ENCODE data around the gene ANKRD55.
"Not testable (repeated sequence)": the region's sequence is repeated elsewhere in the genome, so short reads cannot be mapped to it uniquely, and the experiment has no call there.

Gene ANKRD55

DNA sequence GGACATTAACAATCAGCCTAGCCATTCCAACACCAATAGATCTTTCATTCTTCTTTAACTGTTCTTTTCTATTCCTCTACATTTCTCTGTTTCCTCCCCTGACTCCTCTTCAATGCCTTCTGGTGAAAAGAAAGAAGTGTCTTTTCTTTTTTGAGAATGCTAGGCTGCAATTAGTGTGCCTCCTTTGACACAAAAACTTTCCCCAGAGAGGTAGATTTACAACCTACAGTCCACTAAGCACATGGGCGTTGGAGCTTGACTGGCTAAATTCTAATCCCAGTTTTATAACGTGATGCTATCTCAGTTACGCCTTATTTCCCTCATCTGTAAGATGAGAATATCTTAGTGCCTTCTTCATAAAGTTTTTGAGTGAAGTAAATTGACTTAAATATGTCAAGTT, 16.9 kb upstream of the ANKRD55 start:
- no peak overlapping the region for H3K4me2 ChIP-seq (ENCODE audit: low read depth, low read length)
- no peak overlapping the region for H2AFZ ChIP-seq (ENCODE audit: low read length)
- no peaks in the 10 kb centered on the region for H3K9me2 ChIP-seq (replicated peaks; ENCODE audit: insufficient read depth, low read length)
- H4K20me1 ChIP-seq (ENCODE audit: insufficient read depth, low read length): no peaks in the 10 kb centered on the region
- H3K36me3 ChIP-seq (replicated peaks; ENCODE audit: insufficient read depth, low read length): no peaks in the 10 kb centered on the region
- no peak for DNase-seq
- no peaks in the 10 kb centered on the region for H3F3A ChIP-seq (ENCODE audit: insufficient read depth, low read length)
- no peaks in the 10 kb centered on the region for H3K4me1 ChIP-seq (ENCODE audit: low read length)
- no peaks in the 10 kb centered on the region for H3K9me3 ChIP-seq (replicated peaks; ENCODE audit: insufficient read depth, low read length)
- no peak overlapping the region for H3K27ac ChIP-seq (ENCODE audit: low read length)
- H3K79me2 ChIP-seq (ENCODE audit: low read length): no peaks in the 10 kb centered on the region
- TF ChIP-seq CTCF (IDR thresholded peaks at IDR 0.05; ENCODE audit: low read length) (no peak), EZH2 (optimal IDR thresholded peaks at IDR 0.05; ENCODE audit: low read depth, low read length) (no peak), EZH2phosphoT487 (IDR thresholded peaks at IDR 0.05; ENCODE audit: low read length) (no peak)
- H3K27me3 ChIP-seq (replicated peaks; ENCODE audit: insufficient read depth, low read length): no peaks in the 10 kb centered on the region
- H3K9ac ChIP-seq (ENCODE audit: low read length): no peak overlapping the region
- H3K4me3 ChIP-seq (ENCODE audit: low read length): no peak overlapping the region

DNA sequence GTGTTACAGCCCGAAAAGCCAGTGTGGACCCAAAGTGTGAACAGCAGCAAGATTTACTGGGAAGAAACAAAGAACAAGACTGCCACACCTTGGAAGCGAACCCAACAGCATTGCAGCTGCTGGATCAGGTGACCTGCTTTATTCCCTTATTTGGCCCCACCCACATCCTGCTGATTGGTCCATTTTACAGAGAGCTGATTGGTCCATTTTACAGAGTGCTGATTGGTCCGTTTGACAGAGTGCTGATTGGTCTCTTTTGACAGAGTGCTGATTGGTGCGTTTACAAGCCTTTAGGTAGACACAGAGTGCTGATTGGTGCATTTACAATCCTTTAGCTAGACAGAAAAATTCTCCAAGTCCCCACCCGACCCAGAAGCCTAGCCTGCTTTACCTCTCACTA, 16.0 kb upstream of the ANKRD55 start:
- H3K4me2 ChIP-seq (ENCODE audit: low read depth, low read length); H3K27me3 ChIP-seq (replicated peaks; ENCODE audit: insufficient read depth, low read length); H3K9me2 ChIP-seq (replicated peaks; ENCODE audit: insufficient read depth, low read length); H2AFZ ChIP-seq (ENCODE audit: low read length); H3K4me1 ChIP-seq (ENCODE audit: low read length); H3K79me2 ChIP-seq (ENCODE audit: low read length); DNase-seq; H3F3A ChIP-seq (ENCODE audit: insufficient read depth, low read length); H3K4me3 ChIP-seq (ENCODE audit: low read length); H3K9ac ChIP-seq (ENCODE audit: low read length); H3K27ac ChIP-seq (ENCODE audit: low read length); H4K20me1 ChIP-seq (ENCODE audit: insufficient read depth, low read length); H3K36me3 ChIP-seq (replicated peaks; ENCODE audit: insufficient read depth, low read length); H3K9me3 ChIP-seq (replicated peaks; ENCODE audit: insufficient read depth, low read length): not testable (repeated sequence)

DNA sequence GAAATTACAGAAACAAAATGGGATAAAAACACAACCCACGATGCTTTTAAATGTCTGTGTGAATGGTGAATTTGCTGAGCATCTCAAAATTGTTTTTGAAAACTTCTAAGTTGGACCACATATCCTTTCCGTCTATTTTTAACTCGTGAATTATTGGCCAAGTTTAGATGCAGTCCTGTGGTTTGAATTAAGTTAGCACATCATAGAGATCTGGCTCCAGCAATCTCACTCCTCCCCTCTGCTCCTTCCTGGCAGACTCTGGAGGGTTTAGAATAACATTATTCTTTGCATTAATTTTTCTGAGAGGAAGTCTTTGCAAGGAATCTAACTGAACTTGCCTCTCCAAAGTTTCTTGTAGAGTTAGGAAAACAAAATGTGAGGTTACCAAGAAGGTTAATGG, 14.5 kb upstream of the ANKRD55 start:
- no peaks in the 10 kb centered on the region for H3K27me3 ChIP-seq (replicated peaks; ENCODE audit: insufficient read depth, low read length)
- H3K36me3 ChIP-seq (replicated peaks; ENCODE audit: insufficient read depth, low read length): no peaks in the 10 kb centered on the region
- TF ChIP-seq CTCF (IDR thresholded peaks at IDR 0.05; ENCODE audit: low read length) (no peak), EZH2 (optimal IDR thresholded peaks at IDR 0.05; ENCODE audit: low read depth, low read length) (no peak), EZH2phosphoT487 (IDR thresholded peaks at IDR 0.05; ENCODE audit: low read length) (no peak)
- no peak overlapping the region for H3K9ac ChIP-seq (ENCODE audit: low read length)
- no peaks in the 10 kb centered on the region for H3K4me1 ChIP-seq (ENCODE audit: low read length)
- H3K27ac ChIP-seq (ENCODE audit: low read length): no peak overlapping the region
- no peaks in the 10 kb centered on the region for H3K9me2 ChIP-seq (replicated peaks; ENCODE audit: insufficient read depth, low read length)
- no peaks in the 10 kb centered on the region for H4K20me1 ChIP-seq (ENCODE audit: insufficient read depth, low read length)
- H2AFZ ChIP-seq (ENCODE audit: low read length): no peak overlapping the region
- H3F3A ChIP-seq (ENCODE audit: insufficient read depth, low read length): no peaks in the 10 kb centered on the region
- no peaks in the 10 kb centered on the region for H3K9me3 ChIP-seq (replicated peaks; ENCODE audit: insufficient read depth, low read length)
- H3K79me2 ChIP-seq (ENCODE audit: low read length): no peaks in the 10 kb centered on the region
- H3K4me3 ChIP-seq (ENCODE audit: low read length): no peak overlapping the region
- H3K4me2 ChIP-seq (ENCODE audit: low read depth, low read length): no peak overlapping the region
- no peak for DNase-seq

- no peak overlapping the region for H3K4me3 ChIP-seq (ENCODE audit: low read length)
- H3K4me2 ChIP-seq (ENCODE audit: low read depth, low read length): no peak overlapping the region
- no peak for TF ChIP-seq EZH2 (optimal IDR thresholded peaks at IDR 0.05; ENCODE audit: low read depth, low read length)
- no peak for TF ChIP-seq EZH2phosphoT487 (IDR thresholded peaks at IDR 0.05; ENCODE audit: low read length)
- no peak for TF ChIP-seq CTCF (IDR thresholded peaks at IDR 0.05; ENCODE audit: low read length)
- no peak overlapping the region for H2AFZ ChIP-seq (ENCODE audit: low read length)
- no peaks in the 10 kb centered on the region for H3K4me1 ChIP-seq (ENCODE audit: low read length)
- no peaks in the 10 kb centered on the region for H3K9me3 ChIP-seq (replicated peaks; ENCODE audit: insufficient read depth, low read length)
- no peak overlapping the region for H3K9ac ChIP-seq (ENCODE audit: low read length)
- H3K27me3 ChIP-seq (replicated peaks; ENCODE audit: insufficient read depth, low read length): no peaks in the 10 kb centered on the region
- no peaks in the 10 kb centered on the region for H3F3A ChIP-seq (ENCODE audit: insufficient read depth, low read length)
- no peaks in the 10 kb centered on the region for H3K36me3 ChIP-seq (replicated peaks; ENCODE audit: insufficient read depth, low read length)
- no peaks in the 10 kb centered on the region for H4K20me1 ChIP-seq (ENCODE audit: insufficient read depth, low read length)
- H3K9me2 ChIP-seq (replicated peaks; ENCODE audit: insufficient read depth, low read length): no peaks in the 10 kb centered on the region
- H3K79me2 ChIP-seq (ENCODE audit: low read length): no peaks in the 10 kb centered on the region
- DNase-seq: no peak
- no peak overlapping the region for H3K27ac ChIP-seq (ENCODE audit: low read length)
These were observed 13.6 kb upstream of the ANKRD55 start for GRCh38 chr5:56246769-56247168.
